RPMI8226 (cell line): ENCODE measurements around the gene DCP1A.

Source experiments
- DNase-seq: peaks from one replicate; pipeline ENCODE4 v3.0.0-alpha.2; 2015

DCP1A gene

GRCh38 chr3:53242642-53243041, 104.7 kb downstream of the DCP1A start:
- DNase-seq, result no peak

GRCh38 chr3:53242155-53242554, 105.2 kb downstream of the DCP1A start:
- DNase-seq, result no peak

DNA sequence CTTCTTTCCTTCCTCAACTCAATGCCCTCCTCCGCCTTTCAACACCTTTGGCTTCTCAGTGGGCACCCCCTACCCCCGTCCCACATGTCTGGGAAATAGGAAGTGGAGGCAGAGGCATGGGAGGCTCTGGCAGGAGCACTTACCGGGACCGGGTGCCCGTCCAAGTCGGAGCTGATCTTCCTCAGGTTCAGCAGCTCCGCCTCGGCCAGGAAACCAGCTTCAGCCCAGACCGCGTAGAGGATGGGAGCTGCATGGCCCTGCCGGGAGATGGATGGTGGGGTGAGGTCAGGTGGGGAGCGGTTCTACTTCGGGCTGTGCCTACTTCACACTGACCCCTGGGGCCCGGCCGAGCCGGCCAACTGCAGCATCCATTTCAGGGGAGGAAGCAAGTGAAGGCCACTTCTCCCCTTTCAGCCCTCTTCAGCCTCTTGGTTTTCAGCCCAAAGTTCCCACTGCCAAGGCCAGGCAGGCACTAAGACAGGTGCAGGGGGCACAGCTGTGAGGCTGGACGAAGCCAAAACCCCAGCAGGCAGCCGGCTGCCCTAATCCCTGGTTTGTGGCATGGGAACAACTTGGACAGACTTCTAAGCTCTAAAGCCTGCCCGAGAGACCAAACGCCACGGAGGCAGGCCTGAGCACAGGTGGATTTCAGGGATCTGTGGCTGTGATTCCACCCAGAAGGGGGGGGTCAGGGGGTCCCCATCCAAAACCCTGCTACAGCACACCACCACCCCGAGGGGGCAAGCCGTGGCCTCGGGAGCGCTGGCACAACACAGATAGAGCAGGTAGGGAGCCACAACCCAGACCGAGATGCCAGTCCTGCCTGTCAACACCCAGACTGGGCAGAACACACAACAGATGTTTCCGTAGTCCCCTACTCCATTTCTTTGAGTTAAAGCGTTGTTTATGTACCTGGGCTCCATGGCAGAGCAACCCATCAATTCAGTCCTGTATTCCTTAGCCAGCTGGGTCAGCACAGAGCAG, 106.1 kb downstream of the DCP1A start:
- DNase-seq, result no peak

DNA sequence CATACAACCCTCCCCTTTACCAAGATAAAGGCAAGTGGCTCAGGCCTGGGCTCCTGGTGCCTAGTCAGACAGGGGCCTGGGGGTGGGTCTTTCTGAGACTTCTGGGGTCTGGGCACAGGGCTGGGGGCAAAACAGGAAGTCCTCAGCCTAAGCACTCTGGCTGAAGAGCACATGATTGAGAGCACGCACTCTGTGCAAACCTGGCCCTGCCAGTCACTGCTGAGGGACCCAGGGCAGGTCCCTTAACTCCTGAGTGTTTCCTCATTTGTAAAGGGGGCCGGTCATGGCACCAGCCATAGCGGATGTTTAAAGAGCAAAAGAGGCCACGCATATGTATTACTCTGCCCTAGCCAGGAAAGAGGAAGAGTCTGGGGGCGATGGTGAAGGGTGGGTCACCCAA, 107.5 kb downstream of the DCP1A start:
- DNase-seq, result no peak

DNA sequence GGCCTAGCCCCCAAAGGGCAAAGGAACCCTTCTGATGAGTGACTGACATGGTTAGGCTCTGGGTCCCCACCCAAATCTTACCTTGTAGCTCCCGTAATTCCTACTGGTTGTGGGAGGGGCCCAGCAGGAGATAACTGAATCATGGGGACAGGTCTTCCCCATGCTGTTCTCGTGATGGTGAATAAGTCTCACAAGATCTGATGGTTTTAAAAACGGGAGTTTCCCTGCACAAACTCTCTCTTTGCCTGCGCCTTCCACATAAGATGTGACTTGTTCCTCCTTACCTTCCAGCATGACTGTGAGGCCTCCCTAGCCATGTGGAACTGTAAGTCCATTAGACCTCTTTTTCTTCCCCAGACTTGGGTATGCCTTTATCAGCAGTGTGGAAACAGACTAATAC, 108.5 kb downstream of the DCP1A start:
- DNase-seq, result no peak

- DNase-seq, result no peak
Measured at GRCh38 chr3:53238051-53238850, 109.1 kb downstream of the DCP1A start.

DNA sequence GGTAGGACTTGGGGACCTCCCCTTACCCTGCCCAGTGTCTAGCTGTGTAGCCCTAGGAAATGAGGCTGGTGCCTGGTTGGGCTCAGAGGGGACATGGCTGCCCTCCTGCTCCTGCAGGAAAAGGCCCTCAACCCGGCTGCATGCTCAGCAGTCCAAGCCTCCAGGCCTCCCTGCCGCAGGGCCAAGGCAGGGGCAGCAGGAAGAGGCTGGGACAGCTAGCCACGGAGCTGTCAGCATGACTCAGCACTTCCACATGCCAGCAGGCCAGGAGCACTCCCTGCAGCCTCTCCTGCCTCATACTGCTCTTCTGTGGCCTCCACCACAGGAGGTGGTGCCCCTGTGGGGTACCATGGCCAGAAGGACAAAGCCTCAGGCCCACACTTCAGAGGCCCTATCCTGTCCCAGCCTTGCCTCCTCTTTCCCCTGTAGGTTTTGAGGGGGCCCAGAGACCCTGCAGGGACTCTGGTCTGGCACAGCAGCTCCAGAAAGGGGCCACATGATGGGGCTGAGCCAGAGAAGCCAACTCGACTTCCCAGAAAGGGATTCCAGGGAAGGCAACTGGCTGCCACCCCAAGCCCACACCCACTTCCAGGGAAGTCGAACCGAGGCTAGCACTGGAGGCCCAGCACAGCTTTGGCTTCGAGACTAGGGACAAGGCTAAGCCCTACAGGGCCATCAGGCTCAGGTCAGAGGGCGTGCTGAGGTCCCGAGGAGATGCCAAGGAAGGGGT, 111.1 kb downstream of the DCP1A start:
- DNase-seq, result peak; percentile 56

DNA sequence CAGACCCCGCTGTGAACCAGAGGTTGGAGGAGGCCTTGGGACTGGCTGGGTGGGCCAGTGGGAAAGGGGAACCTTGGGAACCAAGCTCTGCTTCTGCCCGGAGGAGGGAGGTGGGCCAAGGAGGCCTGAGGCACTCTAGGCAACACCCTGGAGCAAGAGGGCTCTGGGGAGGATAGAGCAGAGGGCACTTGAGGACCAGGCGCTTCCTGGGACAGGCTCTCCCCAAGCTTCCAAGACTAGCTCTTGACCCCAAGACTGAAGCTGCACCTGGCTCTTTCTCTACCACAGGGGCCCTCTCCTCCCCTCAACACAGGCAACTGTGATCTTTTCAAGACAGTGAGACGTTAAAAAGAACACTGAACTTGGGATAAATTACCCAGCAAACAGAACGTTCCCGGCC, 111.8 kb downstream of the DCP1A start:
- DNase-seq, result no peak

DNA sequence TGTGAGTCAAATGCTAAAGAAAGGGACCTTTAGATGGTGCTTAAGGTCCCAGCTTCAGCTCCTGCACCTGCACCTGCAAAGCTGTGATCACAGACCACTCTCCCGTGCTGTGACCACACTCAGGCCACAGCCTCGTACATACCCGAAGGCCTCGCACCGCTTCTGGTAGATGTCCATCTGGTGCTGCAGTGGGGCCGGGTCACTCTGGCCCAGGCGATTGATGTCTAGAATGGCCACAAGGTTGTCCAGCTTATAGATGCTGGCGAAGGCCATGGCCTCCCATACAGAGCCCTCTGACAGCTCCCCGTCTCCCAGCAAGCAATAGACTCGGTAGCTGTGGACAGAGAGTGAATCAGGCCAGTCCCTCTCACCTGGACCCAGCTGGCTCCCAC, 112.5 kb downstream of the DCP1A start:
- DNase-seq, result no peak

- no peak for DNase-seq
Measured at GRCh38 chr3:53234130-53234840, 113.1 kb downstream of the DCP1A start.
